ENCODE results near the gene DDR2.

DDR2 gene

DNA sequence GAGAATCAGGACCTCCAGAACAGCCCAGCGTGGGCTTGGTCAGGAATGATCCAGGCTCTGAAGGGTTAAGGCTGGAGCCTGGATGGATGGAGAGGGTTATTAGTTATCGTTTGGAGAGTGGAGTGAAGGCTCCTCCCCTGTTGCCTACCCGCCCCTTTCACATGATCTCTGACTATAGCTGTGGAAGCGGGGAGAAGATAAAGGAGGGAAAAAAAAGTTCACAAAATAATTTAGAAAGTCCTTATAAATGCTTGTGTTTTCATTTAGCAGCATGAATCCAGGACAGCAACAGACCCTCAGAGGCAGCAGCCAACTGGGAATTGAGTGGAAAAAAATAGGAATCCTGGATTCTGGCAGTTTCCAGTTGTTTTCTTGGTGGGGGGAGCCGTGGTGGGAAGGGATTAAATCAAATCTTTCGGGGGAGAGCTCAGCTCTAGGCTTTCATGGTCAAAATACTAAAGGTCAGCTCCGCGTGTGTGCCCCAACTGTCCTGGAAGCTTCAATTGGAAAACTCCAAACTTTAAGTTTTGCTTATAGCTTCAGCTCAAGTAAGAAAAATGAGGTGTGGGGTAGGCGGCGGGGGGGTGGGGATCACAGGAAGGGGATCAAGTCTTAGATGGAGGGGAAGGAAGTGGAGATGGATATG lies 595 bp upstream of the DDR2 start:
- no peak for DNase-seq

DNA sequence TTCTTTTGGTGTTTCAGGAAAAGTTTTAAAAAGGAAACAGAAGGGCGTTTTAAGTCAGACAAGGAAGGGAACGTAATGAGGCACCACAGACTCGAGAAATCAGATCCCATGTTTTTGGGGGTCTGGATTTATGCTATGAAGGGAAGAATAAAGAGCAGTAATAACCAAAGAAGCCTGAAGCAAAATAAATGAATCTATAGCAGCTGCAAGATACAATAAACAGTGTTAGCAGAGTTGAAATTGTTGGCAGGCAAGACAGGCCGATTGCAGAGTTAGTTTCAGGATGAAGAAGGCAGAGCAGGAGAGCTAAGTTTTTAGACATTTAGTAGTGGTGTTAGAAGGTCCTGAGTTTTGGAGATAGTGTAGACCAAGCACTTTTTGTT lies 425 bp downstream of the DDR2 start:
- no peak for DNase-seq

DNA sequence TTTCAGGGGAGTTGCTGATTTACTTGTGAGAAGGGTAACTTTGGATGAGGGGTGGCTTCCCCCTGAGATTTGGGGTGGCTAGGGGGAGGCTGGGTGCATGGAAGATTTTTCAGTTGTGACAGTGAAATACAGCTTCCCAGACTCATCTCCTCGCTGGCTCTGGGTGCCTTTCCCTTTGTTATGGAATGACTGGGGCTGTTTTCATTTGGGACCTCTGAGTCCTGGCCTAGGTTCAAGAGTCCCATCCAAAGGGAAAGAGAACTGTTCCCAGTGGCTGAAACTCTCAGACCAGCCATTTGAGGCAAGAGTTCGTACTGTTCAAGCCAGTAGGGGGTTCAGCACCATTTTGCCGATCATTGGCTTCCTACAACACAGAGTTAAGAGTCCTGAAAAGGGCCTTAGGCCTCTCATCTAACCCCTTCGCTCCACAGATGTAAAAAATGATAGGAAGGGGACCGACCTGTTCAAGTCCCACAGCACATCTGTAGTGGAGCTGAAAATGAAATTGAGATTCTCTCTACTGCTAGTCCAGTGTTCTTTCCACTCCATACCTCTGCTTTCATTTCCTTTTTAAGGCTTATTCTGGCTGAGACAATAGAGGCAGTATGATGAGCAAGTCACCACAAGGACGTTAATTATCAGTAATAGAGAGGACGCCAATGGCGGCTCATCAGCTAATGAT lies 958 bp downstream of the DDR2 start:
- DNase-seq, result no peak

DNA sequence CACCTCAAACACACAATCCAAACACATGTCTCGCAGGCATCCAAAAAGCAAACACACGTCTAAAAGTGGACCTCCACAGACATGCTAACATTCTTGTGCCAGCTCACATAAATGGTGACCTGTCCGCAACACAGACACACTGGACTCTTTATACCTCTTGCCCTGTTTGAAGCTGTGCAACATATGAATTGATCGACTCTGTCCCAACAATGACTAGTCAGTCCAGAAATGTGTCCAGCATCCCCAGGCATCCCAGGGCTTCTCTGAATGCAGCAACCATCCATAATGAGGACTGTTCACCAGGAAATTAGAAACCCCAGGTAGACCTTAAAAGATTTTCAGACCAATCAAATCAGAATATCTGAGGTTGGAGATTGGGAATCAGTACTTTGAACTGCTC lies 3.2 kb downstream of the DDR2 start:
- DNase-seq, result no peak

DNA sequence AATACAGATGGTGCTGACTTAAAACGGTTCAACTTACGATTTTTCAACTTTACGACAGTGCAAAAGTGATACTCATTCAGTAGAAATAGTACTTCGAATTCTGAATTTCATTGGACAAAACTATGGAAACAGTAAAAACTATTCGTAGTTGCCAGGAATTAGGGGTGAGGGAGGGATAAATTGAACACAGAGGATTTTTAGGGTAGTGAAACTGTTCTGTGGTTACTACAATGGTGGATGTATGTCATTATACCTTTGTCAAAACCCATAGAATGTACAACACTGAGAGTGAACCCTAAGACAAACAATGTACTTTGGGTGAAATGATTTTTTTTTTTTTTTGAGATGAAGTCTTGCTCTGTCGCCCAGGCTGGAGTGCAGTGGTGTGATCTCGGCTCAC lies 7.5 kb downstream of the DDR2 start:
- no peak for DNase-seq

DNA sequence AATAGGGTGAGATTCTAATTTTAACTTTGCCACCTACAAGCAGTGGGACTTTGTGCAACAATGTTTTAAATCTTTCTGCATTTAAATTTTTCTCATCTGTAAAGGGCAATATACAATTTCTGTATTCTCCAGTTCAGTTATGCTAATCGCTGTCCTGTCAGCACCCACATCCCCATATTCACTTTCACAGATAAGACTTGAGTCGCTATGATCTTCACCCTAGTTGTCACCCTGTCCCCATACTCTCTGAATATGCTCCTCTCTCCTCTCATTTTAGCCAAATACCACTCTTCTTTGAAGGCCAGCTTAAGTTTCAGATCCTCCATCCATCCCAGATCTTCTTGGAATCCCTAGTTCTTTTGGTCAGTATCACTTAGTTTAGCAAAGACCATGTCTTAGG lies 8.8 kb downstream of the DDR2 start:
- no peak for DNase-seq

DNA sequence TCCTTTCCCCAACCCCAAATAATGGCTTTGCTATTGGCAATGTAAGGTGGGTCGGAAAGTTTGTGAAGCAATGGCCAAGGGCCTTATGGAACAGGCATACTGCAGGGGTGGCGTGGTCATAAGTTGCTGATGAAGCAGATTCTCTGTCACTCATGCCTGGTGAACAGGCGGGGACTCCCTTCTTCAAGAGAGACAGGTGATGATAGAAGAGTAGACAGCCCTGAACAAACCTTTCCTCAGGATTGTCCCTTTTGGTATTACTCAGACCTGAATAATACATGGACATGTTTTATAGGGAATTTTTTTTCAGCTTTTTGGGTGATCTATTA lies 12.7 kb downstream of the DDR2 start:
- no peak for DNase-seq

DNA sequence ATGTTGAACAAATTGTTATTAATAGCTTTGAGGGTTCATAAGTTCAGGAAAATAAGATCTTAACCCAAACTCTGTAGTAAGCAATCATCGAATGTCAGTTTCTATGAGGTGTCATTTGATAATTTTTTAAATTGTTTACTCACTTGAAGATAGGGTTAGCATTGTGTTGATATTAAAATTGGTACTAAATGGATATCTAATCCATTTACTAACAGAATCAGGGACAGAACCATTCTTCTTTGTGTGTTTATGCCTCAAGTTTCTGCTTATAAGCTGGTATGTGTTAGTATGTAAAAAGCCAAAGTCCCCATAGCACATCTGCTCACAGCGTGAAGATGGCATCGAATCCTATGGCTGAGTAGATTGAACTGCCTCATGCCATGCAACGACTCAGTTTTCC lies 13.4 kb downstream of the DDR2 start:
- no peak for DNase-seq

DNA sequence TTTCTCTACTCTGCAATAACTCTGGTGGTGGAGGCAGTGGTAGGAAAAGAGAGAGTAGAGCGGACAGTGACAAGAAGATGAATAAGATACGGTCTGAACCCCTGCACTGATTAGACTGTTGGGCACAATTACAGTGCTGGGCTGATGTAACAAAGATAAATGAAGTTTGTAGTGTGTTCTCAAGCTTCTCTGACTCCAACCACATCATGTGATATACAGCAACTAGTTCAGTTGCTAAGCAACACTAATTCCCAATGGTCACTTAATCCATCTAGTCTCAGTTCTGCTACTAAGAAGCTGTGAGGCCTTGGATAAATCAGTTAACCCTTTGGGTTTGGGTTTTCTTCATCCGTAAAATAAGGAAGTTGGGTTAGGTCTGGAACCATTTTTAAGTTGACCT lies 17.3 kb downstream of the DDR2 start:
- DNase-seq, result no peak

DNA sequence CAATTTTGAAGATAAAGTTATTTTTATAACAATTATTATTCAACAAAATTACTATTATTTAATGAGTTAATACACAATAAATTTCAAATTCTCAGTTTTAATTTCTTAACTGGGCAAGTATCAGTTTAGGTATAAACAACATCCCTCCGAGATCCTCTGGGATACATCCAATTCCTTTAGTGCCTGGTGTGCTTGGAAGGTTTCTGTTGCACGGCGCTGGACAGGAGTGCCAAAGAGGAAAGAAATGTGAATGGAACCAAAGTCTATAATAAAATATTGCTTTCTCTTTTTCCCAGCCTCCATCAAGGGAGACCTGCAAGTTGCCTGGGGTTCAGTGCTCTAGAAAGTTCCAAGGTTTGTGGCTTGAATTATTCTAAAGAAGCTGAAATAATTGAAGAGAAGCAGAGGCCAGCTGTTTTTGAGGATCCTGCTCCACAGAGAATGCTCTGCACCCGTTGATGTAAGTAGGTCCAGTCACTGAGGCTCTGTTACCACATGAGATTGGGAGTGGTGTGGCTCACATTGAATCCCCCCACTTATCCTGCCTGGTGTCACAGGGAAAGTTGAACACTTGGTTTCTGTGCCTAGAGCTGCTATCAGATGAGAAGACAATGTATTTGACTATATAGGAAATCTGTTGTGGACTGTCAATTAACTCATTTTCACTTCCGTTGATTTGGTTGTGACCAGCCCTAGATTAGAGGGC lies 22.8 kb downstream of the DDR2 start:
- DNase-seq, result no peak

DNA sequence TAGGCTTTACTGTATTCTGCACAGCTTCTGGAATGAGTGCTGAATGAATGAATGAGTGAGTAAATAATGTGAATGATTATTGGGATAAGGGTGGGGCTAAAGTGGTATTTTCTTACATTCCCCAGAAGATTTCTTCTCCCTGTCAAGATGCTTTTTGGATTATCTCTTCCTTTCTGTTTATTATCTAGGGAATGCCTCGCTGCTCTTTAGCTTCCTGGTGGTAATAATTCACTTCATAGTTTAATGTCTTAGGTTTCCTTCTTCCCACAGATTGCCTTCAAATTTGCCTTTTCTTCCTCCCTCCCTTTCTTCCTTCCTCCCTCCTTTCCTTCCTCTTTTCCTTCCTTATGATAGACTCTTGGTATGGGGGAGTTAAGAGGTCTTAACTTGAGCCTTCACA lies 24.0 kb downstream of the DDR2 start:
- no peak for DNase-seq

DNA sequence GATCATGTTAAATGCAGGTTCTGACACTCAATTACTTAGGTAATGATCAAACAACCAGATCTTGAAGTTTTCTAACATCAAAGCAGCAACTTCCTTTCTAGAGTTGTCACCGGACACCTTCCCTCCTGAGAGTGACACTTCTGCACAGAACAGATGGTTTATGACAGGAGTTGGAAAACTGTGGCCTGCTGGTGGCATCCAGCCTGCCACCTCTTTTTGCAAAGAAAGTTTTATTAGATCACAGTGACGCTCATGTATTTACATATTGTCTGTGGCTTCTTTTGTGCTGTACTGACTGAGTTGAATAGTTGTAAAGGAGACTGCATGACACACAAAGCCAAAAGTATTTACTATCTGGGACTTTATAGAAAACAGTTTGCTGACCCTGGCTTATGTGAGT lies 28.3 kb downstream of the DDR2 start:
- DNase-seq, result no peak

DNA sequence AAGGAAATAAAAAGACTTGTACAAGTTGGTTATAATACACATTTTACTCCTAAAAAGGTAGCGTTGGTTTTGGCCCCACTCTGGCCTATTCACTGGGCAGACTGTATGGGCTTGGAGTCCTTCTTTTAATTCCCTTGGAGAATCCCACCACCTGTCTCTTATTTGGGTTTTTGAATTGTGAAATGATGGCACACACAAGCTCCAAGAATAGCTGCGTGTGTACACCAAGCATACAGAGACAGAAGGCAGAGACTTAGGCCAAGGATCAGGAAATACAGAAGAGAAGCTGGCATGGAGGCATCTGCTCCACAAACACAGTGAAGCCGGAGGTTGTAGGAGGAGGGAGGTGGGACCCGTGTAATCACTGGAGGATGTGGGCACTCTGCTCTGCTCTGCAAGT lies 29.1 kb downstream of the DDR2 start:
- no peak for DNase-seq

DNA sequence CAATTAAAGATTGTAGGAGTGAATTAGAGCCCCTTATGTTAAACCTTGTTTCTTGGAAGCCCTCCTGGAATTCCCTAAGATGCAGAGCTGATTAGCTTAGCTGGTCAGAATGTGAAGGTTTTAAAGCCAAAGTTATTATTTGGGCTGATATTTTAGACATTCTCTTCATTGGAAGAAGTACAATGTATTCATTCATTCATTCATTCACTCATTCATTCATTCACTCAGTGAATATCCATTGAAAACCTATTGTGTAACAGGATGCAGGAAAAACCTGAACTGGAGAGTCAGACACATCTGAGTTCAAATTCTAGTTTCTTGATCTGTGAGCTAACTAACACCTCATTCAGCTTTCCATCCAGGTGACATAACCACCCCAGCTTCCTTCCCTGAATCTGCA lies 29.7 kb downstream of the DDR2 start:
- no peak for DNase-seq

DNA sequence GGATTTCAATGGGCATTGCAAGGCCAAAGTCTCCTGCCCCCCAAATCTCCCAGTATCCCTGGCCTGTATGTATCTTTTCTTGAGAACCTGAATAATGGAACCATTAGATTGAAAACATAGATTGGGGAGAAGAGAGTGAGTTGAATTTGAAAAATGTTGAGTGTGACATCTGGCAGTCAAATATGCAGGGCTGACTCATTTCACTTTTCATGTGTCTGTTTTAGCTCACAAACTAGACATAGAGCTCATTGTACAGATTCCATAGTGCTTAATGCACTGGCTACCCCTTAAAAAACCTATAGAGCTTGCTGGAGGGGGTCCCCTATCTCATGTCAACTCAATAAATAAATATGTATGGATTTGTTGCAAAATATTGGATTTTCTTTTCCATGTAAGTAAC lies 30.8 kb downstream of the DDR2 start:
- no peak for DNase-seq

DNA sequence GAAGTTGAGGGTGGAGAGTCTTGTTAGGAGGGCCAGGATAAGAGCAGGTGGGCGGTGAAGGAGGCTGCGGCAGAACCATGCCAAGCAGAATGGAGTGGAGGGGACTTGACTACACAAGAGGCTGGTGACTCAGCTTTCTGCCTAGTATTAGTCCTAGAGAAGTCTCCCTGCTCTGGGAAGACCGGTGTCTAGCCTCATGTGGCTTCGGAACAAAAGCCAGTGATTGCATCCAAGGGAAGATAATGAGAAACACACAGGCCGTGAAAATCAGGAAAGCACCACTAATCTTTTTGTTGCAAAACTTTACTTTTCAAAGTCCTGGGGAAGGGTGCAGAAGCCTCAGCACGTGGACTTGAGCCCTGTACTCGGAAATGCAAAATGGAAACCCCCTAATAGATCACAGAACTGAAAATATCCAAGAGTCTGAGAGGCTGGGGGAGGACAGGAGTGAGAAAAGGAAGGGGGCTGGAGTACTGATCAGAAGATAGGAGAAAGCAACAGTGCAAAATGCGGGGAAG lies 31.4 kb downstream of the DDR2 start:
- no peak for DNase-seq

DNA sequence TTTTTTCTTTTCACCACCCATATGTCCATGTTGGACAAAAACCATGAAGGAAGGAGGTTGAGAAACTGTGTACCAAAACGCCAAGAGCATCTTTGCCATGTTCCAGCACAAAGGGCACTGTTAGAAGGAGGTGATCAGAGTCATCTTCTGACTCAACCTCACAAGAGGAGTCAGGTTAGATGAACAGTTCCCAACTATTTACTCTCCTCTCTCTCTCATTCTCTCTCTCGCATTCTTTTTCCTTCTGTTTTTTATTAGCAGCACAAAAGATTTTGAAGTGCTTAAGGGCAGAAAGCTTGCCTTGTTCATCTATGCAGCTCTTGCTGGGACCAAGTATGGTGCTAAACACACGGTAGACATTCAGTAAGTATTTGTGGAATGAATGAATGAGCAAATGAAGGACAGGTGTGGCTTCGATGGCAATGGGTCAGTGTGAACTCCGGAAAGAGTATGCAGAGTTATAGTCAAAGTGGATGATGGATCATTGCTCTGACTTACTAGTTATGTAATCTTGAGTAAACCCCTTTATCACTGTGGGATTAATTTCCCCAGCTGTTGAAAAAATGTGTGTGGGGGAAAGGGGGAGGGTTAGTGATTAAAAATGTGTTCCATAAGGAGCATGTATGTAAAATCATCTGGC lies 33.9 kb downstream of the DDR2 start:
- no peak for DNase-seq

DNA sequence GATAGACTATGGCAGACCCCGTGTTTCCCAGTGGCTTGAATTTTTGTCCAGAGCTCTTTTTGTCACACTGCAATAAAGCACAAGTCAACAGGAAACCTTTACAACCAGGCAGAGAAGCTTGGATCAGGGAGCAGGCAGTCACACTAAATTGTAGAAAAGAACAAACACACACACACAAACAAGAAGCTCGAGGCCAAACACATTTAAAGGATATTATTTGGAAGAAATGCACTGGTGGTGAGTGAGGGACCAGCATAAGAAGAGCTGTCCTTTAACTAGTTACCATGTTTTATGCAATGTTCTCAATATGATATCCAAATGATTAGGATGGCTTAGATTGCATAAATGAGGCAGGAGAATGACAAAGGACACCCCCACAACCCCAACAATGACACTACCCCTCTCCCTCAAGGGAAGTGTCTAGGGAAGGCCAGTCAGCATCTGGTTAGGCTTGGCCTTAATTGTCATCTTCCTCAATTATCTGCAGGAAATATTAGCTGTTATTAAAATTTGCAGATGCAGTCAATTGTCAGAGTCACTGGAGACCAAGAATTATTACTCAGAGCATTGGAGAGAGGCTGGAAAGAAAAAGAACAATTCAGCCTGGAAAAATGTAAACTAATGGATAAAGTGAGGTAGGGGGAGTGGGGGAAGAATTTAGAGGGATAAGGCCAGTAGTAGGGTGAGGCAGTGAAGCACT lies 35.3 kb downstream of the DDR2 start:
- DNase-seq, result no peak

DNA sequence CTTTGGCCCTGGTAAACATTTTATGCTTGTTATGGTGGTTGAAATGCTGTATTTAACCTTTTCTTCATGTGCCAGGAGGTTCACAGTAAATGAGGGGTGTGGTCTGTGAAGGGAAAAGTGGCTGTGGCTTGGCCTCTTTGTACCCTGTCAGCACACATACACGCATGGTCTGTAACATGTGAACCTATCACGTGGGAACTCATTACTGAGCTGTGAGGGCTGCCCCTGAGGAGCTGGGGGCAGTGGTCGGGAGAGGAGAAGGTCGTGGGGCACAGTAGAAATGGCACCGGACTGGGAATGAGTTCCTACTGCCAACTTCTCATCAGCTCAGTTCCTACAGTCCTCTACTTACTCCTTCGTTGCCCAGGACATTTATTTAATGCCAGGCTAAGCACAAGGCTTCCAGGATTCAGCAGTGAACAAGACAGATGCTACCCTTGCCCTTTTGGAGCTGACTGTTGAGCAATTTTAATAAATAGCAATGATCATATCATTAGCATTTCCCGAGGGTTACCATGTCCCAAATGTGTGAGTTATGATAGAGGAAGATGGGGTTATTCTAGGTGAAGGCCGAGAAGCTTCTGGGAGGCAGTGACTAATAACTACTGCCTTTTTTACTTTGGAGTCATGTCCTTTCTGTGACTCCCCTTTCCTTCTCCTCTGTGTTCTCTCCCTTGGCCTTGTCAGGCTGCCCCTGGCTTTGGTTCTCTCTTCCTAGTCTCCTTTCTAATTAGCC lies 38.8 kb downstream of the DDR2 start:
- DNase-seq, result no peak

DNA sequence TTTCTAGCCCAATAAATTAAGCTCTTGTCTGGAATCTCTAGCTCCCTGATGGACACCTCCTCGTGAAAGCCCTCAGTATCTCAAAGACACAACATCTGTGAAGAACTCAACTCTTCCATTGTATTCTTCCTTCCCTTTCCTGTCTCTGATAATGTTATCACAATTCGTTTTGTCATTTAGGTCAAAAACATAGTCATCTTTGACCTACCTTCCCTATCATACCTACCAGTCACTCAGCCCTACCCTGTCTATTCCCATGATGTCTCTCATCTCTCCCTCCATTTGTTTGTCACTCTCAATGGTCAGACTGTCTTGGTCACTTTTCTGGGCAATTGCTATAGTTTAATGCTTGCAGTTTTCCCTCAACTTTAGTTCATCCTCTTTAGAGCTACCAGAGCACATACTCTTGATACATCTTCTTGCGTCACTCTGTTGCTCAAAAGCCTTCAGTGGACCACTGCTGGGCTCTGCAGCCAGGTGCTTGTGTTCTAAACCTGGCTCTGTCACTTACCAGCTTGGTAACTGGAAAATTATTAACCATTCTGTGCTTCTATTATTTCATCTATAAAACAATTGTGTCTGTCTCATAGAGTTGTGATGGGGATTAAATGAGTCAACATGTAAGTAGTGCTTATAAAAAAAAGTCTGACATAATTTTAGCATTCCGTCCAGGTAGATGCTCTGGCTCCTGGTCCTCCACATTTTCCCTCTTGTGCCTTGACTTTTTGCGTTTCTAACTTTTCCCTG lies 39.6 kb downstream of the DDR2 start:
- DNase-seq, result no peak

DNA sequence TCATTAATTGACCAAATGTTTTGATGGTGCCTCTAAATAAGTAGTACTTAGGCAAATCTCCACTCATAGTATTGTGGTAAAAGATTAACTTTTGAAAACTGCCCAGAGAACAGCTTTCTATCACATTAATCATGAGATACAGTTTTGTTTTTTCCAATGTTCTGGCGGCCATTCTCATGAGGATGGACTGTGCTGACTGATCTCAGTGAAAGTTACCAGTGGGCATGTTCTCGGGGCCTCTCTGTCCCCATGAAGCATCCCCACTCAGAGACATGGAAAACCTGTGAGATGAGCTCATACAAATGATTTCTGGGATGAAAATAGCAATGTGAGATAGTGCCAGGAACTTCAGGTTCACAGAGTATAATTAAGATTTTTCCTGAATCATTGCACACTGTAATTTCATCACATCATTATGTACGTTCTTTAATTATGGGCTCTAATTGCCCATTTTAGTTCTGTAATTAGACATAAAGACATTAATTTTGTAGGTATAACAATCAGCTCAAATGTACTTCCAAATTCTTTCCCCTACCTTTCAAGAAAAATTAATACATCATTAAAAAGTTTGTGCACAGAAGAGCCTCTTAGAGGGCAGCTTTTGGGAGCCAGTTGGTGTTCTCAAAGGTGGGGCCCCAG lies 40.5 kb downstream of the DDR2 start:
- no peak for DNase-seq
